Body of pancreas (tissue), 4 donors: ENCODE measurements around the gene ZSWIM3. TPM values are rescaled to one million over a fixed set of nuclear protein-coding genes. Genes with fewer than 3 reads are reported as not detected.

Experiments used
- ATAC-seq: fragments of 150-250 bp; one replicate; pipeline ENCODE4 v1.9.1; 2016
- DNase-seq, 4 donors: peaks; one replicate each; pipeline ENCODE4 v3.0.0-alpha.2; 2019
- H3K27ac ChIP-seq, 4 donors: fragments of 200-600 bp; sonication (generic); 1 replicate in 3 of 4; 2 replicates in 1 of 4; pipeline versions ENCODE4 v1.5.1 to v1.6.1; 2016 to 2019; ENCODE audit warnings: mild to moderate bottlenecking in 1 of 4, mixed read lengths in 1 of 4, moderate library complexity in 1 of 4
- H3K27me3 ChIP-seq, 2 donors: fragments of 200-600 bp; sonication (generic); one replicate each; pipeline ENCODE4 v1.6.0; 2016; ENCODE audit warnings: mild to moderate bottlenecking in 1 of 2
- H3K36me3 ChIP-seq, 2 donors: fragments of 200-600 bp; sonication (generic); replicated peaks in 1 of 2; 2 replicates each; pipeline ENCODE4 v1.5.1; 2016; ENCODE audit warnings: low read depth in 2 of 2; ENCODE audit not compliant: insufficient read depth in 1 of 2
- H3K4me1 ChIP-seq: fragments of 200-600 bp; sonication (generic); one replicate; pipeline ENCODE4 v1.6.0; 2016
- H3K4me3 ChIP-seq, 2 donors: fragments of 200-600 bp; sonication (generic); 1 replicate in 1 of 2; 2 replicates in 1 of 2; pipeline ENCODE4 v1.5.1; 2016 to 2019
- H3K9me3 ChIP-seq, 3 donors: fragments of 200-600 bp; sonication (generic); 1 replicate in 2 of 3; 2 replicates in 1 of 3; pipeline ENCODE4 v1.5.1; 2016
- POLR2A ChIP-seq, 3 donors: fragments of 450-650 bp; IDR thresholded peaks; one replicate each; pipeline ENCODE4 v1.6.1; 2016; ENCODE audit warnings: antibody characterized with exemption in 3 of 3, mild to moderate bottlenecking in 2 of 3
- WGBS, 2 donors: methylation state at CpG; one replicate each; pipeline ENCODE4 v1.1.5; 2017; 5-methylcytosine and 5-hydroxymethylcytosine counted together
- intact Hi-C: fragments of 100-400 bp; cut with DNase I; formaldehyde crosslinking; loops from one replicate; pipeline ENCODE4 v1.15.1; 2023
- total RNA-seq, 2 donors: library from RNA; depleted of rRNA; stranded (reverse); fragments of >200 nt; gene quantifications; one replicate each; pipeline ENCODE4 v1.1.0, GENCODE V29; 2016
- TF ChIP-seq, protein P1 (sequence below), 7 experiments: fragments of 450-650 bp in 4 of 7; fragments of 200-600 bp in 3 of 7; sonication (generic) in 3 of 7; IDR thresholded peaks; one replicate each; pipeline ENCODE4 v1.5.1; 2016 to 2019; ENCODE audit warnings: antibody characterized with exemption in 7 of 7

Gene ZSWIM3
- total RNA-seq, 2 donors from 2014 or later, result 1.6 to 2.1 TPM

DNA sequence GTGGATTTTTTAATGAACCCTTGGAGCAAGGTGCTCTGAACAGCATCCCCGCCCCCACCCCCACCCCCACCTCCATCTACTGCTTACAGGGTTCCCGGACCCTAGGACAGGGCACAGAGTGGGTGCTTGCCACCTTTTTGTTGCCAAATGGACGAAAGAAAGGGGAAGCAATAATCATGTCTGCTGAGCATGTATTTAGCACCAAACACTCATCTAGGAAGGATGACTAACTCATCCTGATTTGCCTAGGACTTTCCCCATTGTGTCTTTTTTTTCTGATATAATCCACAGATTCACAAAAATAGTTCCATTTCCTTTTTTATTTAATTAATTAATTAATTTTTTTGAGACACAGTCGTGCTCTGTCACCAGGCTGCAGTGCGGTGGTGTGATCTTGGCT is 55.7 kb downstream of the ZSWIM3 start:
- Histone ChIP-seq H3K4me3 (no peak overlapping the region), H3K9me3 (no peaks in the 10 kb centered on the region), H3K4me1 (peaks cover 18% of the 10 kb centered on the region), H3K27me3 (no peaks in the 10 kb centered on the region), H3K27ac (no peak overlapping the region), H3K36me3 (no peaks in the 10 kb centered on the region)
- TF ChIP-seq POLR2A (IDR thresholded peaks at IDR 0.05), result no peak
- TF ChIP-seq, protein P1, sequence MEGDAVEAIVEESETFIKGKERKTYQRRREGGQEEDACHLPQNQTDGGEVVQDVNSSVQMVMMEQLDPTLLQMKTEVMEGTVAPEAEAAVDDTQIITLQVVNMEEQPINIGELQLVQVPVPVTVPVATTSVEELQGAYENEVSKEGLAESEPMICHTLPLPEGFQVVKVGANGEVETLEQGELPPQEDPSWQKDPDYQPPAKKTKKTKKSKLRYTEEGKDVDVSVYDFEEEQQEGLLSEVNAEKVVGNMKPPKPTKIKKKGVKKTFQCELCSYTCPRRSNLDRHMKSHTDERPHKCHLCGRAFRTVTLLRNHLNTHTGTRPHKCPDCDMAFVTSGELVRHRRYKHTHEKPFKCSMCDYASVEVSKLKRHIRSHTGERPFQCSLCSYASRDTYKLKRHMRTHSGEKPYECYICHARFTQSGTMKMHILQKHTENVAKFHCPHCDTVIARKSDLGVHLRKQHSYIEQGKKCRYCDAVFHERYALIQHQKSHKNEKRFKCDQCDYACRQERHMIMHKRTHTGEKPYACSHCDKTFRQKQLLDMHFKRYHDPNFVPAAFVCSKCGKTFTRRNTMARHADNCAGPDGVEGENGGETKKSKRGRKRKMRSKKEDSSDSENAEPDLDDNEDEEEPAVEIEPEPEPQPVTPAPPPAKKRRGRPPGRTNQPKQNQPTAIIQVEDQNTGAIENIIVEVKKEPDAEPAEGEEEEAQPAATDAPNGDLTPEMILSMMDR (IDR thresholded peaks at IDR 0.05), result no peak
- intact Hi-C loops, result no loop called here
- ATAC-seq, result no peak
- no peak for DNase-seq
- 52 to 58% methylated on average over 3 to 5 of the region's 5 CpGs for WGBS, 2 donors

DNA sequence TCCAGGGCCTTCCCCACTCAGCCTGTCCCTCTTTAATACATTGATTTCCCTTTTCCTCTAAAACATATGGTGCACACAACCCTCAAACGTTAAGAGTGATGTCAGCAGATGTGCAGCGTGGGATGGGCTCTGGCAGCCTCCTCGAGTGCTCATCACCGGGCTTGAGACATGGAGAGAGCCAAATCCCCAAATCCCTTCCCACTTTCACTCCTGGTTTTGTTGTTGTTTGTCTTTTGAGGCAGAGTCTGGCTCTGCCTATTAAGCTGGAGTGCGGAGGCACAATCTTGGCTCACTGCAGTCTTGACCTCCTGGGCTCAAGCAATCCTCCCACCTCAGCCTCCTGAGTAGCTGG is 60.4 kb downstream of the ZSWIM3 start:
- no peaks in the 10 kb centered on the region for H3K27me3 ChIP-seq
- peak overlapping the region in 2 of 4 donors; percentile 28 to 51 for H3K27ac ChIP-seq
- WGBS, 2 donors, result 78 to 84% methylated on average over 5 of the region's 5 CpGs
- no peak for ATAC-seq
- TF ChIP-seq, protein P1 (IDR thresholded peaks at IDR 0.05), result no peak
- TF ChIP-seq POLR2A (IDR thresholded peaks at IDR 0.05), result no peak
- no peak overlapping the region for H3K4me3 ChIP-seq
- H3K36me3 ChIP-seq, result no peaks in the 10 kb centered on the region
- H3K9me3 ChIP-seq, result no peaks in the 10 kb centered on the region
- peak in 1 of 4 donors; percentile 36 for DNase-seq
- intact Hi-C loops, result no loop called here
- H3K4me1 ChIP-seq, result no peaks in the 10 kb centered on the region

DNA sequence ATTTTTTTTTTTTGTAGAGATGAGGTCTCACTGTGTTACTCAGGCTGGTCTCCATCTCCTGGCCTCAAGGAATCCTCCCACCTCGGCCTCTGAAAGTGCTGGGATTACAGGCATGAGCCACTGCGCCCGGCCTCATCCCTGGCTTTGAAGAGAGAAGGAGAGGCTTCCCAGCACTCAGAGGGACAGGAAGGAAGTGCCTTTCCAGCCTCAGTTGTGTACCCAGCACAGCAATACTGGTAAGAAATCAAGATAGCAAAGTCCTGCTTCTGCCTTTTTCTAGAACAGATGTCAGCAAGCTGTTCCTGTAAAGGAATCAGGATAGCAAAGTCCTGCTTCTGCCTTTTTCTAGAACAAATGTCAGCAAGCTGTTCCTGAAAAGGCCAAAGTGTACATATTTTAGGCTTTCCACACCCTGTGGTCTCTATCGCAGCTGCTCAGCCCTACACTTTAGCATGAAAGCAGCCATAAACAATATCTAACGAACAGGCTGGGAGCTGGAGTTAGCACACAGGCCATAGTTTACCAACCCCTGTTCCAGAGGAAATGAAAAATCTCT is 60.8 kb downstream of the ZSWIM3 start:
- Histone ChIP-seq H3K36me3 (no peaks in the 10 kb centered on the region), H3K4me1 (no peaks in the 10 kb centered on the region), H3K27ac (peak overlapping the region in 2 of 4 donors; percentile 28 to 51), H3K9me3 (no peaks in the 10 kb centered on the region), H3K4me3 (no peak overlapping the region), H3K27me3 (no peaks in the 10 kb centered on the region)
- WGBS, 2 donors, result 75 to 77% methylated on average over 5 of the region's 5 CpGs
- intact Hi-C loops, result no loop called here
- DNase-seq (no peak), ATAC-seq (peak; percentile 30)
- no peak for TF ChIP-seq POLR2A (IDR thresholded peaks at IDR 0.05)
- TF ChIP-seq, protein P1 (IDR thresholded peaks at IDR 0.05), result no peak

DNA sequence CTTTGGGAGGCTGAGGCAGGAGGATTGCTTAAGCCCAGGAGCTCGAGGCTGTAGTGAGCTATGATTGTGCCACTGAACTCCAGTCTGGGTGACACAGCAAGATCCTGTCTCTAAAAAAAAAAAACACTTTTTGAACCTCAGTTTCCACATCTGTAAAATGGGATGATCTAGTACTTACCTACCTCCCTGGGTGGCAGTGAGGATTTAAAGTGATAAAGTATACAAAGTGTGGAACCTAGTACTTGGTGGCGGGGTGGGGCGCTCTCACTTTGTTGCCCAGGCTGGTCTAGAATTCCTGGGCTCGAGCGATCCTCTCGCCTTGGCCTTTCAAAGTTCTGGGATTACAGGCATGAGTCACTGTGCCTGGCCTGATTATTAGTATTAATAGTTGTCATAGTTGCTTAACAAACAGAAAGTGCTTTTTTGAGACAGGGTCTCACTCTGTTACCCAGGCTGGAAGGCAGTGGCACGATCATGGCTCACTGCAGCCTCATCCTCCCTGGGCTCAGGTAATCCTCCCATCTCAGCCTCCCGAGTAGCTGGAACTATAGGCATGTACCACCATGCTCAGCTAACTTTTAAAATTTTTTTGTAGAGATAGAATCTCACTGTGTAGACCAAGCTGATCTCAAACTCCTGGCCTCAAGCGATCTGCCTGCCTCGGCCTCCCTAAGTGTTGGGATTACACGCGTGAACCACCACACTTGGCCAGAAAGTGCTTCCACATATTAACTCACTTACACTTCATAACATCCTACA is 61.5 kb downstream of the ZSWIM3 start:
- H3K27ac ChIP-seq, result peak overlapping the region in 2 of 4 donors; percentile 28 to 51
- intact Hi-C loops, result no loop called here
- H3K4me3 ChIP-seq, result no peak overlapping the region
- no peaks in the 10 kb centered on the region for H3K27me3 ChIP-seq
- no peak for DNase-seq
- 84 to 96% methylated on average over 12 of the region's 12 CpGs for WGBS, 2 donors
- H3K9me3 ChIP-seq, result no peaks in the 10 kb centered on the region
- TF ChIP-seq, protein P1 (IDR thresholded peaks at IDR 0.05), result no peak
- H3K4me1 ChIP-seq, result no peaks in the 10 kb centered on the region
- no peaks in the 10 kb centered on the region for H3K36me3 ChIP-seq
- no peak for ATAC-seq
